Stimulated activated CD4-positive, alpha-beta T cell treated with anti-CD3 and anti-CD28 coated beads, Interleukin-1b, Interleukin-23, amount 100 ng/mL, for 4 hours (primary cell): ENCODE results near the gene BPHL.
"Not testable (repeated sequence)": the region's sequence is repeated elsewhere in the genome, so short reads cannot be mapped to it uniquely, and the experiment has no call there.

Source experiments
- DNase-seq, 2 donors: peaks; one replicate each; pipeline ENCODE4 v3.0.0-alpha.2; 2020; ENCODE audit warnings: low read depth in 2 of 2

BPHL gene

GRCh38 chr6:3178666-3179065 is 60.2 kb downstream of the BPHL start:
- DNase-seq: not testable (repeated sequence)

- DNase-seq: not testable (repeated sequence)
Observed at GRCh38 chr6:3179945-3180344, 61.4 kb downstream of the BPHL start.

GRCh38 chr6:3181105-3181504 is 62.6 kb downstream of the BPHL start:
- no peak for DNase-seq

- DNase-seq: no peak
Observed at GRCh38 chr6:3183066-3183465, 64.6 kb downstream of the BPHL start.

- DNase-seq: no peak
Observed at GRCh38 chr6:3186974-3187382, 68.5 kb downstream of the BPHL start.

- DNase-seq: no peak
Observed at GRCh38 chr6:3188262-3188661, 69.8 kb downstream of the BPHL start.

GRCh38 chr6:3189192-3189591 is 70.7 kb downstream of the BPHL start:
- DNase-seq: not testable (repeated sequence)

GRCh38 chr6:3190056-3190455 is 71.5 kb downstream of the BPHL start:
- DNase-seq: no peak

- no peak for DNase-seq
Observed at GRCh38 chr6:3190779-3191178, 72.3 kb downstream of the BPHL start.

GRCh38 chr6:3193102-3193849 is 74.8 kb downstream of the BPHL start:
- no peak for DNase-seq

GRCh38 chr6:3194535-3195419 is 76.3 kb downstream of the BPHL start:
- DNase-seq: no peak

GRCh38 chr6:3195420-3195694 is 76.8 kb downstream of the BPHL start:
- no peak for DNase-seq

GRCh38 chr6:3195695-3196497 is 77.4 kb downstream of the BPHL start:
- DNase-seq: no peak

GRCh38 chr6:3196770-3197169 is 78.3 kb downstream of the BPHL start:
- DNase-seq: no peak

GRCh38 chr6:3197734-3198133 is 79.2 kb downstream of the BPHL start:
- DNase-seq: not testable (repeated sequence)

- DNase-seq: no peak
Observed at GRCh38 chr6:3199382-3199781, 80.9 kb downstream of the BPHL start.

- no peak for DNase-seq
Observed at GRCh38 chr6:3200682-3201081, 82.2 kb downstream of the BPHL start.

GRCh38 chr6:3201388-3201787 is 82.9 kb downstream of the BPHL start:
- no peak for DNase-seq
